Gastrocnemius medialis (tissue), 4 donors: ENCODE results near the gene C9orf85.

Experiments
- POLR2A ChIP-seq, 2 donors: fragments of 450-650 bp; IDR thresholded peaks; one replicate each; pipeline ENCODE4 v1.6.1; 2017; ENCODE audit warnings: antibody characterized with exemption in 2 of 2, mild to moderate bottlenecking in 2 of 2, moderate library complexity in 2 of 2
- TF ChIP-seq, protein P1 (sequence below), 5 experiments: fragments of 450-650 bp in 3 of 5; fragments of 200-600 bp in 2 of 5; sonication (generic) in 2 of 5; IDR thresholded peaks in 4 of 5; conservative IDR thresholded peaks in 1 of 5; 1 replicate in 4 of 5; 2 replicates in 1 of 5; pipeline ENCODE4 v1.5.1; 2016 to 2019; ENCODE audit warnings: antibody characterized with exemption in 5 of 5, mild to moderate bottlenecking in 3 of 5, moderate library complexity in 3 of 5

DNA sequence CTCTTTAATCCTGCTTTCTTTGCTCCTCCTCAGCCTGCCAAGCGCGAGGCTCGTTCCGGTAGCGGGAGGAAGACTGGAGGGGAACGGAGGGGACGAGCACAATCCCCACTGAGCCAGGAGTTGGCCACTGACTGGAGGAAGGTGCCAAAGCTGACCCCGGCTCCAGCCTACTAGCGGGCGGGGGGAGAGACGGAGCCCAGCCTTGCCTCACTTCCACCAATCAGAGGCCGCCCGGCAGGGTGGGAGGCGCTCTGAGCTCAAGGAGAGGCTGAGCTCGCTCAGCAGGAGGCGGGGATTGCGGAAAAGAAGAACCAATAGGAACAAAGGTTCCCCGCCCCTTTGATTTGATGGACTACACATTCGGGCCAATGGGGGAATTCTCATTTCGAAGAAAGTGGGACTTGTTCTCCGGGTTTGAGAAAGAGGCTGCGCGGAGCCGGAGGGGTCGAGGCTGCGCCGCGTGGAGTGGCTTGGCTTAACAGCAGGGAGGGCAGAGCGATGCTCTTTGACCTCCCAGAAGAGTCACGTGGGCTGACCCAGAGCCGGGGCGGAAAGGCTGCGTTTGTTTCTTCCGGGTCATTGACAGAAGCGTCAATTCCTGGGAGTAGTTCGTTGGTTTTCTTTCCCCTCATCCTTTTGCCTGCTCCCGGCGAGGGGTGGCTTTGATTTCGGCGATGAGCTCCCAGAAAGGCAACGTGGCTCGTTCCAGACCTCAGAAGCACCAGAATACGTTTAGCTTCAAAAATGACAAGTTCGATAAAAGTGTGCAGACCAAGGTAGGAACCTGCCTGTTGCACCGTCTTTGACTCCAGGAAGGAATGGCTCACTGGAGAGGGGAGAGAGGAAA is at the start of gene C9orf85, which contains the start of gene ABHD17B:
- TF ChIP-seq, protein P1, sequence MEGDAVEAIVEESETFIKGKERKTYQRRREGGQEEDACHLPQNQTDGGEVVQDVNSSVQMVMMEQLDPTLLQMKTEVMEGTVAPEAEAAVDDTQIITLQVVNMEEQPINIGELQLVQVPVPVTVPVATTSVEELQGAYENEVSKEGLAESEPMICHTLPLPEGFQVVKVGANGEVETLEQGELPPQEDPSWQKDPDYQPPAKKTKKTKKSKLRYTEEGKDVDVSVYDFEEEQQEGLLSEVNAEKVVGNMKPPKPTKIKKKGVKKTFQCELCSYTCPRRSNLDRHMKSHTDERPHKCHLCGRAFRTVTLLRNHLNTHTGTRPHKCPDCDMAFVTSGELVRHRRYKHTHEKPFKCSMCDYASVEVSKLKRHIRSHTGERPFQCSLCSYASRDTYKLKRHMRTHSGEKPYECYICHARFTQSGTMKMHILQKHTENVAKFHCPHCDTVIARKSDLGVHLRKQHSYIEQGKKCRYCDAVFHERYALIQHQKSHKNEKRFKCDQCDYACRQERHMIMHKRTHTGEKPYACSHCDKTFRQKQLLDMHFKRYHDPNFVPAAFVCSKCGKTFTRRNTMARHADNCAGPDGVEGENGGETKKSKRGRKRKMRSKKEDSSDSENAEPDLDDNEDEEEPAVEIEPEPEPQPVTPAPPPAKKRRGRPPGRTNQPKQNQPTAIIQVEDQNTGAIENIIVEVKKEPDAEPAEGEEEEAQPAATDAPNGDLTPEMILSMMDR (IDR thresholded peaks at IDR 0.05 in 4 of 5, conservative IDR thresholded peaks at IDR 0.05 in 1 of 5): no peak
- peak; percentile 91 to 98 for TF ChIP-seq POLR2A (IDR thresholded peaks at IDR 0.05)
